Esophagus muscularis mucosa (tissue), 3 donors: Measurements from ENCODE around the gene LASP1.

Experiments used
- CTCF ChIP-seq, 3 experiments: fragments of 200-600 bp in 2 of 3; fragments of 450-650 bp in 1 of 3; sonication (generic) in 2 of 3; IDR thresholded peaks; one replicate each; pipeline ENCODE4 v1.5.1; 2017 to 2019; ENCODE audit warnings: antibody characterized with exemption in 3 of 3, mild to moderate bottlenecking in 2 of 3, moderate library complexity in 1 of 3
- POLR2AphosphoS5 ChIP-seq, 2 donors: sonication (generic); formaldehyde crosslinking; IDR thresholded peaks; one replicate each; pipeline ENCODE4 v1.6.1; 2017; ENCODE audit warnings: antibody characterized with exemption in 2 of 2

GRCh38 chr17:38848557-38848891 is 21.3 kb upstream of the LASP1 start:
- no peak for TF ChIP-seq CTCF (IDR thresholded peaks at IDR 0.05)
- TF ChIP-seq POLR2AphosphoS5 (IDR thresholded peaks at IDR 0.05), result no peak
